HG03469 (cell line): ENCODE measurements around the gene APOL6.

Experiments used
- ATAC-seq: cut with Tn5 transposase; IDR thresholded peaks from one replicate; pipeline ENCODE4 v1.9.1; 2021; ENCODE audit warnings: mild to moderate bottlenecking, moderate library complexity, moderate number of reproducible peaks; ENCODE audit not compliant: unreplicated experiment

APOL6 gene

DNA sequence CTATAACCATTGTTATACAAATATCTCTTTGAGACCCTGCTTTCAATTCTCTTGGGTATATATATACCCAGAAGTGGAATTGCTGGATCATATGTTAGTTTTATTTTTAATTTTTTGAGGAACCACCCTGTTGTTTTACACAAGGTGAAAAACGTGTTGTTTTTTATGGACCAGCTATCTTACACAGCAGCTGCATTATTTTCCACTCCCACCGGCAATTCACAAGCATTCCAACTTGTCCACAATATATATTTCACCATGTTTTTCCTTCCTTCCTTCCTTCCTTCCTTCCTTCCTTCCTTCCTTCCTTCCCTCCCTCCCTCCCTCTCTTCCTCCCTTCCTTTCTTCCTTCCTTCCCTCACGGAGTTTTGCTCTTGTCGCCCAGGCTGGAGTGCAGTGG, 63.1 kb downstream of the APOL6 start:
- ATAC-seq, result no peak

GRCh38 chr22:35712672-35713071, 64.4 kb downstream of the APOL6 start:
- no peak for ATAC-seq

GRCh38 chr22:35717572-35717971, 69.3 kb downstream of the APOL6 start, which contains the start of gene APOL5:
TSS of gene APOL5 (plus strand) at chr22:35717872. CDS start at chr22:35717872, 0 bp downstream.
- no peak for ATAC-seq
